IMR-90 (cell line): ENCODE data around the gene SH3GLB2. TPM values are rescaled to one million over a fixed set of nuclear protein-coding genes. Genes with fewer than 3 reads are reported as not detected.
A peak's percentile ranks its signal among the peaks of the same experiment; 100 is the strongest.

Source experiments
- ATAC-seq: fragments of 200-7000 bp; cut with Tn5 transposase; 2 replicates; pipeline ENCODE4 v1.9.1; 2020; ENCODE audit warnings: low read depth, mild to moderate bottlenecking, moderate library complexity
- BruUV-seq: library from RNA; stranded (reverse); fragments of 400-500 nt; replicated peaks from 2 replicates; lab custom pipeline; 2021; lab: Mats Ljungman, UMichigan
- CTCF ChIA-PET: fragments of 300-600 bp; formaldehyde crosslinking; extraction: SDS; loops from one replicate; lab custom pipeline; 2021; ENCODE audit warnings: antibody characterized with exemption; lab: Yijun Ruan, JAX
- POLR2A ChIA-PET: fragments of 300-600 bp; sonication (Branson Sonifier 250); formaldehyde crosslinking; loops from one replicate; lab custom pipeline; 2022; ENCODE audit warnings: antibody characterized with exemption; ENCODE audit not compliant: unreplicated experiment; lab: Charles Lee
- DNase-seq: peaks from one replicate; pipeline ENCODE4 v3.0.0; 2013
- H2AFZ ChIP-seq: replicated peaks from 2 replicates; pipeline ENCODE3; 2013; ENCODE audit warnings: low read length, mild to moderate bottlenecking; ENCODE audit not compliant: poor library complexity
- H2AK5ac ChIP-seq: 2 replicates; pipeline ENCODE4 v1.6.1; 2013; ENCODE audit warnings: low read depth, low read length, inconsistent platforms
- H2AK9ac ChIP-seq: replicated peaks from 2 replicates; pipeline ENCODE3; 2013; ENCODE audit warnings: mild to moderate bottlenecking, low read depth, low read length, moderate library complexity; ENCODE audit not compliant: poor library complexity
- H2BK120ac ChIP-seq: 2 replicates; pipeline ENCODE4 v1.6.1; 2013; ENCODE audit warnings: low read depth, low read length, inconsistent platforms
- H2BK15ac ChIP-seq: 3 replicates; pipeline ENCODE4 v1.6.1; 2013; ENCODE audit warnings: low read depth, low read length, inconsistent platforms
- H2BK20ac ChIP-seq: 2 replicates; pipeline ENCODE4 v1.6.1; 2013; ENCODE audit warnings: low read depth, mild to moderate bottlenecking, inconsistent platforms, low read length, moderate library complexity
- H2BK5ac ChIP-seq: 2 replicates; pipeline ENCODE4 v1.6.1; 2013; ENCODE audit warnings: mild to moderate bottlenecking, low read depth, low read length, inconsistent platforms; ENCODE audit not compliant: poor library complexity, severe bottlenecking
- H3K14ac ChIP-seq: replicated peaks from 2 replicates; pipeline ENCODE4 v1.6.1; 2013; ENCODE audit warnings: low read depth, low read length, inconsistent platforms
- H3K18ac ChIP-seq: 2 replicates; pipeline ENCODE4 v1.6.1; 2013; ENCODE audit warnings: low read depth, low read length, control low read depth
- H3K23ac ChIP-seq: 2 replicates; pipeline ENCODE4 v1.6.1; 2013; ENCODE audit warnings: low read depth, low read length, inconsistent platforms
- H3K27ac ChIP-seq: 2 replicates; pipeline ENCODE4 v1.5.1; 2013; ENCODE audit warnings: mild to moderate bottlenecking, control low read depth, low read length; ENCODE audit not compliant: insufficient read depth
- H3K27me3 ChIP-seq: 2 replicates; pipeline ENCODE4 v1.6.1; 2013; ENCODE audit warnings: low read length; ENCODE audit not compliant: control insufficient read depth, insufficient read depth
- H3K36me3 ChIP-seq: 2 replicates; pipeline ENCODE4 v1.6.1; 2013; ENCODE audit warnings: low read length, mixed read lengths; ENCODE audit not compliant: control insufficient read depth, insufficient read depth
- H3K4ac ChIP-seq: 2 replicates; pipeline ENCODE4 v1.6.1; 2013; ENCODE audit warnings: low read depth, low read length, inconsistent platforms
- H3K4me1 ChIP-seq: 2 replicates; pipeline ENCODE4 v1.6.1; 2013; ENCODE audit warnings: low read length, mixed read lengths; ENCODE audit not compliant: control insufficient read depth, insufficient read depth
- H3K4me2 ChIP-seq: 2 replicates; pipeline ENCODE4 v1.6.1; 2013; ENCODE audit warnings: low read depth, mild to moderate bottlenecking, control low read depth, low read length, moderate library complexity
- H3K4me3 ChIP-seq: 2 replicates; pipeline ENCODE4 v1.5.1; 2013; ENCODE audit warnings: low read depth, mild to moderate bottlenecking, control low read depth, low read length, moderate library complexity; ENCODE audit not compliant: insufficient read depth
- H3K56ac ChIP-seq: 2 replicates; pipeline ENCODE4 v1.6.1; 2013; ENCODE audit warnings: low read length, inconsistent platforms; ENCODE audit not compliant: insufficient read depth; ENCODE audit errors: extremely low read depth
- H3K79me1 ChIP-seq, 2 experiments: 2 replicates each; pipeline ENCODE4 v1.6.1; 2013; ENCODE audit warnings: low read length in 2 of 2, inconsistent platforms in 1 of 2, low read depth in 1 of 2
- H3K9ac ChIP-seq: 2 replicates; pipeline ENCODE4 v1.6.1; 2013; ENCODE audit warnings: low read depth, low read length, control low read depth
- H3K9me1 ChIP-seq: 2 replicates; pipeline ENCODE4 v1.6.1; 2013; ENCODE audit warnings: low read length, inconsistent platforms; ENCODE audit not compliant: insufficient read depth
- H3K9me3 ChIP-seq: 2 replicates; pipeline ENCODE4 v1.6.1; 2013; ENCODE audit warnings: low read length; ENCODE audit not compliant: control insufficient read depth, insufficient read depth
- H4K20me1 ChIP-seq: 2 replicates; pipeline ENCODE4 v1.6.1; 2013; ENCODE audit warnings: low read length, inconsistent platforms; ENCODE audit not compliant: insufficient read depth
- H4K5ac ChIP-seq: 2 replicates; pipeline ENCODE4 v1.6.1; 2013; ENCODE audit warnings: mild to moderate bottlenecking, low read depth, low read length, control low read depth
- H4K8ac ChIP-seq, 2 experiments: 2 replicates each; pipeline ENCODE4 v1.6.1; 2013; ENCODE audit warnings: low read depth in 2 of 2, low read length in 2 of 2, control low read depth in 1 of 2, inconsistent platforms in 1 of 2
- H4K91ac ChIP-seq: 2 replicates; pipeline ENCODE4 v1.6.1; 2013; ENCODE audit warnings: low read depth, low read length, inconsistent platforms; ENCODE audit not compliant: insufficient read depth
- ELK1 ChIP-seq: fragments of 150-350 bp; IDR thresholded peaks from 2 replicates; pipeline ENCODE4 v1.6.1; 2016; ENCODE audit warnings: low read depth, mild to moderate bottlenecking, low read length, moderate library complexity, borderline replicate concordance
- MAFK ChIP-seq: IDR thresholded peaks from 2 replicates; pipeline ENCODE4 v1.6.1; 2012; ENCODE audit warnings: low read depth, low read length, improper control_type of control experiment
- RAD21 ChIP-seq: IDR thresholded peaks from 2 replicates; pipeline ENCODE4 v1.6.1; 2012; ENCODE audit warnings: low read length, improper control_type of control experiment
- SMC3 ChIP-seq: fragments of 150-350 bp; IDR thresholded peaks from 2 replicates; pipeline ENCODE4 v1.6.1; 2016; ENCODE audit warnings: low read depth, mild to moderate bottlenecking, antibody characterized with exemption, low read length, moderate library complexity
- WGBS, 2 experiments: methylation state at CpG; one replicate each; pipeline versions ENCODE4 v1.1.5 to v1.1.7; 2013; ENCODE audit warnings: missing lambda C conversion rate in 2 of 2; ENCODE audit not compliant: insufficient read length in 1 of 2; ENCODE audit errors: extremely low coverage in 2 of 2; 5-methylcytosine and 5-hydroxymethylcytosine counted together
- dilution Hi-C: fragments of 300-500 bp; cut with HindIII; formaldehyde crosslinking; loops from one replicate; pipeline ENCODE4 v1.14.3; 2018; ENCODE audit warnings: low sequenced_read_pairs; ENCODE audit not compliant: unreplicated experiment
- in situ Hi-C: fragments of 300-500 bp; cut with MboI; formaldehyde crosslinking; loops from 3 replicates; pipeline ENCODE4 v1.14.3; 2019; ENCODE audit warnings: low sequenced_read_pairs, inconsistent platforms, mixed read lengths
- intact Hi-C: fragments of 100-400 bp; cut with micrococcal nuclease; formaldehyde crosslinking; loops from 2 replicates; pipeline ENCODE4 v1.10.0; 2022
- polyA plus RNA-seq, 3 experiments: library from polyadenylated mRNA; depleted of rRNA; stranded (reverse); fragments of >200 nt; gene quantifications; 2 replicates each; pipeline ENCODE4 v1.2.3, GENCODE V29; 2012; ENCODE audit warnings: low replicate concordance in 1 of 3
- total RNA-seq: library from RNA; depleted of rRNA; stranded (reverse); fragments of >200 nt; gene quantifications from 2 replicates; pipeline ENCODE4 v1.2.3, GENCODE V29; 2012

Gene SH3GLB2
- total and polyA plus RNA-seq, 2 of the 4 experiments (the other 2 are of a cell fraction), result 36.4 to 68.4 TPM

DNA sequence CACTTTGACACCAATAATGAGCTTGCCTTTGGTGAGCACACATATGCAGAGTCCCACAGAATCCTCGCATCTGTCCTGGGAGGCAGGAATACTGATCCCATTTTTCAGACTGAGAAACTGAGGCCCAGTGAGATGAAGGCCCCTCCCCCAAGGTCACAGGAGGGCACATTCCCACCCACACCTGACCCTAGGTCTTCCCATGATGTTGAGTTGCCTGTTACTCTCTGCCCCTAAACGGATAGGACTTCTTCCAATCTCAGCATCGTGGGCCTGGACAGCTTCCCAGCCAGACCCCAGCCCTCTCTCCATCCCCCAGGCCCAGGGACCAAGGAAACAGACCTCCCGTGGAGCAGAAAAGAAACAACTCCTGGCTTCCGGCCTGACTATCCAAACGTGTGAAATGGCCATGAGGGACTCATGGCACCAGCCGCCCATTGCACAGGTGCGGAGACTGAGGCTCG, 877 bp downstream of the SH3GLB2 start:
- H3K79me1 ChIP-seq, result peaks cover 18 to 45% of the 10 kb centered on the region in 2 experiments
- H2BK15ac ChIP-seq, result no peak overlapping the region; the same call in 2 of the 3 replicates
- H3K9ac ChIP-seq, result peak overlapping the region; percentile 80
- H2BK120ac ChIP-seq, result 0 out of 2 replicates have a peak overlapping the region, but pooled peaks have one; percentile 14
- peak overlapping the region; percentile 87 for H3K23ac ChIP-seq
- peak overlapping the region; percentile 99 for H3K4me2 ChIP-seq
- dilution Hi-C loops (no loop called here), intact Hi-C loops (loop anchor here (5.0 kb wide), 1 partner anchor 175 kb away; no protein-coding TSS in a partner anchor), in situ Hi-C loops (no loop called here)
- WGBS, 2 experiments, result 29% methylated on average over 1 of the region's 9 CpGs; no CpG with 5 or more reads in 1 of the 2 experiments
- peaks cover 19% of the 10 kb centered on the region for H3K9me1 ChIP-seq
- H2AFZ ChIP-seq, result peak overlapping the region; percentile 98
- no peaks in the 10 kb centered on the region for H3K27me3 ChIP-seq
- peak overlapping the region; percentile 96 for H3K4me3 ChIP-seq
- H2AK9ac ChIP-seq, result peak overlapping the region; percentile 98
- H3K36me3 ChIP-seq, result no peaks in the 10 kb centered on the region
- H3K56ac ChIP-seq, result no peak overlapping the region; the same call in 1 of the 2 replicates
- DNase-seq (no peak), ATAC-seq (no peak)
- H2AK5ac ChIP-seq, result peak overlapping the region; percentile 25
- H3K27ac ChIP-seq, result peak overlapping the region; percentile 67
- H4K8ac ChIP-seq, result peak overlapping the region; percentile 53 to 55; a peak in 2 of 4 replicates
- H3K9me3 ChIP-seq, result no peaks in the 10 kb centered on the region
- no TSS peak for BruUV-seq
- peak overlapping the region; percentile 46; the same call in 1 of the 2 replicates for H4K5ac ChIP-seq
- peaks cover 24% of the 10 kb centered on the region for H3K4me1 ChIP-seq
- no peak for TF ChIP-seq ELK1
- no peak for TF ChIP-seq SMC3
- TF ChIP-seq MAFK, result no peak
- TF ChIP-seq RAD21, result no peak
- 0 out of 2 replicates have a peak overlapping the region, but pooled peaks have one; percentile 37 for H4K91ac ChIP-seq
- H2BK20ac ChIP-seq, result no peak overlapping the region
- H3K14ac ChIP-seq, result peak overlapping the region; percentile 93
- H3K18ac ChIP-seq, result no peak overlapping the region
- H3K4ac ChIP-seq, result peak overlapping the region; percentile 67
- H4K20me1 ChIP-seq, result peaks cover 20% of the 10 kb centered on the region
- ChIA-PET POLR2A (no interaction called here), CTCF (interaction anchor here (1.0 kb wide), 1 partner anchor 11 kb away, joined by 3 read pairs; no protein-coding TSS in a partner anchor)
- no peak overlapping the region for H2BK5ac ChIP-seq
